K562 (cell line): ENCODE results near the gene KIFC3. TPM values are rescaled to one million over a fixed set of nuclear protein-coding genes. Genes with fewer than 3 reads are reported as not detected.
A peak's percentile ranks its signal among the peaks of the same experiment; 100 is the strongest.

Experiments used
- HMG20B ChIP-seq: fragments of 250-450 bp; sonication (Bioruptor Pico); IDR thresholded peaks from 2 replicates; pipeline ENCODE4 v1.5.0; 2021; ENCODE audit warnings: mild to moderate bottlenecking
- JUN ChIP-seq, 2 experiments: sonication (generic) in 1 of 2; formaldehyde crosslinking in 1 of 2; IDR thresholded peaks; 2 replicates each; pipeline versions ENCODE4 v1.6.1 to v1.8.0; 2012 to 2022; ENCODE audit warnings: borderline replicate concordance in 2 of 2, mild to moderate bottlenecking in 2 of 2, improper control_type of control experiment in 1 of 2, low read depth in 1 of 2, low read length in 1 of 2, missing genetic modification reagents in 1 of 2
- MAZ ChIP-seq, 2 experiments: fragments of 450-650 bp in 1 of 2; sonication (generic) in 1 of 2; formaldehyde crosslinking; IDR thresholded peaks in 1 of 2; conservative IDR thresholded peaks in 1 of 2; 2 replicates each; pipeline versions ENCODE4 v1.4.0 to v1.5.0; 2020; ENCODE audit warnings: mild to moderate bottlenecking in 1 of 2, missing genetic modification reagents in 1 of 2
- MIER1 ChIP-seq: fragments of 450-650 bp; IDR thresholded peaks from 2 replicates; pipeline ENCODE4 v1.6.1; 2016; ENCODE audit warnings: antibody characterized with exemption, mild to moderate bottlenecking, low read depth
- NFIX ChIP-seq: fragments of 250-450 bp; sonication (Bioruptor Pico); IDR thresholded peaks from 2 replicates; pipeline ENCODE4 v1.4.0; 2020; ENCODE audit warnings: low read depth, mild to moderate bottlenecking, moderate library complexity
- PHF20 ChIP-seq: fragments of 450-650 bp; IDR thresholded peaks from 2 replicates; pipeline ENCODE4 v1.6.1; 2018; ENCODE audit not compliant: partially characterized antibody
- PML ChIP-seq: IDR thresholded peaks from 2 replicates; pipeline ENCODE4 v1.6.1; 2012; ENCODE audit warnings: low read length, inconsistent platforms
- SMARCA4 ChIP-seq: fragments of 450-650 bp; IDR thresholded peaks from 2 replicates; pipeline ENCODE4 v1.6.1; 2016
- TAL1 ChIP-seq: fragments of 450-650 bp; IDR thresholded peaks from 2 replicates; pipeline ENCODE4 v1.6.1; 2016; ENCODE audit warnings: mild to moderate bottlenecking
- ZNF174 ChIP-seq: fragments of 250-450 bp; sonication (Bioruptor Pico); IDR thresholded peaks from 2 replicates; pipeline ENCODE4 v1.4.0; 2020; ENCODE audit warnings: mild to moderate bottlenecking
- ZNF232 ChIP-seq: sonication (generic); formaldehyde crosslinking; IDR thresholded peaks from 2 replicates; pipeline ENCODE4 v1.8.0; 2022; ENCODE audit warnings: mild to moderate bottlenecking, missing genetic modification reagents
- polyA plus RNA-seq, 8 experiments: library from polyadenylated mRNA; depleted of rRNA in 4 of 8; stranded (reverse) in 5 of 8; unstranded in 3 of 8; fragments of >200 nt; fragmentation: Nextera tagmentation in 2 of 8; fragmentation: Illumina TruSeq in 1 of 8; extraction: Ambion mirVana in 2 of 8; extraction: Trizol in 1 of 8; gene quantifications; 2 replicates each; pipeline versions ENCODE4 v1.2.1 to v1.2.3, GENCODE V29; 2011 to 2014; ENCODE audit warnings: inconsistent platforms in 1 of 8, missing spikeins in 1 of 8
- total RNA-seq, 7 experiments: library from RNA; depleted of rRNA in 6 of 7; stranded (reverse); fragments of >200 nt in 6 of 7; fragmentation: Illumina TruSeq in 2 of 7; extraction: Trizol in 2 of 7; gene quantifications; 2 replicates each; pipeline versions ENCODE4 v1.2.1 to v1.2.3, GENCODE V29; 2011 to 2021; ENCODE audit warnings: low replicate concordance in 1 of 7
- TF ChIP-seq, protein P1 (sequence below), 2 experiments: fragments of 450-650 bp; conservative IDR thresholded peaks; 2 replicates each; pipeline ENCODE4 v1.6.1; 2017; ENCODE audit warnings: mild to moderate bottlenecking in 2 of 2, moderate library complexity in 2 of 2
- TF ChIP-seq, protein P2 (sequence below): conservative IDR thresholded peaks from 2 replicates; pipeline ENCODE4 v1.6.1; 2011; ENCODE audit warnings: low read depth, mild to moderate bottlenecking, low read length; ENCODE audit not compliant: control insufficient read depth
- TF ChIP-seq, protein P3 (sequence below), 2 experiments: fragments of 450-650 bp in 1 of 2; sonication (generic) in 1 of 2; formaldehyde crosslinking in 1 of 2; IDR thresholded peaks in 1 of 2; conservative IDR thresholded peaks in 1 of 2; 2 replicates each; pipeline versions ENCODE4 v1.6.1 to v1.8.1; 2016 to 2023; ENCODE audit warnings: mild to moderate bottlenecking in 2 of 2, moderate library complexity in 2 of 2, inconsistent platforms in 1 of 2, missing genetic modification reagents in 1 of 2
- TF ChIP-seq, protein P4 (sequence below), 2 experiments: IDR thresholded peaks in 1 of 2; conservative IDR thresholded peaks in 1 of 2; 2 replicates each; pipeline ENCODE4 v1.6.1; 2016; ENCODE audit warnings: low read depth in 2 of 2, mild to moderate bottlenecking in 1 of 2, missing compliant biosample characterization in 1 of 2, missing genetic modification characterization in 1 of 2, moderate library complexity in 1 of 2
- TF ChIP-seq, protein P5 (sequence below): sonication (generic); formaldehyde crosslinking; IDR thresholded peaks from 2 replicates; pipeline ENCODE4 v1.8.0; 2022; ENCODE audit warnings: mild to moderate bottlenecking, missing genetic modification reagents, borderline replicate concordance

Gene KIFC3
- total and polyA plus RNA-seq, 9 of the 15 experiments (the other 6 are each of a cell fraction or from before 2014, with no cell fraction given), result 0.23 to 105 (median 26.2) TPM

DNA sequence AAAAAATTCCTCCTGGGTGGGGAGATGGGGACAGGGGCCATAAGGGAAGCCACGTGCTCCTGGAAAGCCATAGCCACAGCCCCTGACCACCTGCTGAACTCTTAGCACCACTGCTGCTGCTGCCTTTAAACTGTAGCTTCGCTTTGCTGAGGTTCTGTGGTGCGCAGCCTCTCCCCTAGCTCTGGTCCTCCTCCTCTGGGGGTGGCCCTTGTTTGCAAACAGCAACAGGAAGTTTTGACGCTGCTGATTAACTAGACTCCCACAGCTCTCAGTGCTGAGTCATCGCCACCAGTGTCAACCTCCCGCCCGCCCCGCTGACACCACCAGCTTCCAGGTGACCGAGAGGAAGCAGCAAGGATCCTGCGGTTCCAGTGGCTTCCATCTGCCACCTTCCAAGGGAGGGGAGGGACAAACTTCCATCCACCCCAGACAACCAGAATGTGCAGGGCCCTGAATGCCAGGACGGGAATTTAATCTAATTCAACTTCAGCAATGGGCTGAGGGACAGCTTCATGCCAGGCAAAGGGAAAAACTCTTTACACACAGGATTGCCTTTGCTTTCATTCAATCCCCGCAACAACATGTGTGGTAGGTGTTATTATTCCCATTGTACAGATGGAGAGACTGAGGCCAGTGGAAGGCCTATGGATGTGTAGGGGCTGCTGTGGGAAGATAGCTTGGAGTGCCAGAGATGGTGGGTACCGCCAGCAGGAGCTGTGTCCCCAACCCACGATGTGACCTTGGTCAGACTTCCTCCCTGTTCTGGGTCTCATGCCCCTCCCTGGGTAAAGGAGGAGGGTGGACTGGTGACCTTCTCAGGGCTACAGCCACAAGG, 8.1 kb upstream of the KIFC3 start (continued):
- TF ChIP-seq, protein P1, sequence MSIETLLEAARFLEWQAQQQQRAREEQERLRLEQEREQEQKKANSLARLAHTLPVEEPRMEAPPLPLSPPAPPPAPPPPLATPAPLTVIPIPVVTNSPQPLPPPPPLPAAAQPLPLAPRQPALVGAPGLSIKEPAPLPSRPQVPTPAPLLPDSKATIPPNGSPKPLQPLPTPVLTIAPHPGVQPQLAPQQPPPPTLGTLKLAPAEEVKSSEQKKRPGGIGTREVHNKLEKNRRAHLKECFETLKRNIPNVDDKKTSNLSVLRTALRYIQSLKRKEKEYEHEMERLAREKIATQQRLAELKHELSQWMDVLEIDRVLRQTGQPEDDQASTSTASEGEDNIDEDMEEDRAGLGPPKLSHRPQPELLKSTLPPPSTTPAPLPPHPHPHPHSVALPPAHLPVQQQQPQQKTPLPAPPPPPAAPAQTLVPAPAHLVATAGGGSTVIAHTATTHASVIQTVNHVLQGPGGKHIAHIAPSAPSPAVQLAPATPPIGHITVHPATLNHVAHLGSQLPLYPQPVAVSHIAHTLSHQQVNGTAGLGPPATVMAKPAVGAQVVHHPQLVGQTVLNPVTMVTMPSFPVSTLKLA (conservative IDR thresholded peaks at IDR 0.05), result peak; percentile 60 to 81; a peak in 3 of 4 replicates
- TF ChIP-seq NFIX (CRISPR knock-in tag), result no peak
- TF ChIP-seq JUN (IDR thresholded peaks at IDR 0.05; ENCODE audit: borderline replicate concordance, low read depth, low read length), result peak; percentile 93
- peak; percentile 83; the same call in 1 of the 2 replicates for TF ChIP-seq JUN (CRISPR knock-in tag; IDR thresholded peaks at IDR 0.05; ENCODE audit: borderline replicate concordance)
- TF ChIP-seq, protein P2, sequence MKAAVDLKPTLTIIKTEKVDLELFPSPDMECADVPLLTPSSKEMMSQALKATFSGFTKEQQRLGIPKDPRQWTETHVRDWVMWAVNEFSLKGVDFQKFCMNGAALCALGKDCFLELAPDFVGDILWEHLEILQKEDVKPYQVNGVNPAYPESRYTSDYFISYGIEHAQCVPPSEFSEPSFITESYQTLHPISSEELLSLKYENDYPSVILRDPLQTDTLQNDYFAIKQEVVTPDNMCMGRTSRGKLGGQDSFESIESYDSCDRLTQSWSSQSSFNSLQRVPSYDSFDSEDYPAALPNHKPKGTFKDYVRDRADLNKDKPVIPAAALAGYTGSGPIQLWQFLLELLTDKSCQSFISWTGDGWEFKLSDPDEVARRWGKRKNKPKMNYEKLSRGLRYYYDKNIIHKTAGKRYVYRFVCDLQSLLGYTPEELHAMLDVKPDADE, result peak; percentile 60; the same call in 1 of the 2 replicates
- peak; percentile 92 for TF ChIP-seq SMARCA4
- TF ChIP-seq ZNF174, result no peak
- 0 out of 2 replicates have a peak, but pooled peaks have one; percentile 17 for TF ChIP-seq PML
- no peak for TF ChIP-seq HMG20B (CRISPR knock-in tag)
- TF ChIP-seq MAZ (CRISPR knock-in tag; conservative IDR thresholded peaks at IDR 0.05 in 1 of 2, IDR thresholded peaks at IDR 0.05 in 1 of 2), result peak; percentile 78 to 83
- TF ChIP-seq, protein P3, sequence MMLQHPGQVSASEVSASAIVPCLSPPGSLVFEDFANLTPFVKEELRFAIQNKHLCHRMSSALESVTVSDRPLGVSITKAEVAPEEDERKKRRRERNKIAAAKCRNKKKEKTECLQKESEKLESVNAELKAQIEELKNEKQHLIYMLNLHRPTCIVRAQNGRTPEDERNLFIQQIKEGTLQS (IDR thresholded peaks at IDR 0.05), result peak; percentile 96
- TF ChIP-seq, protein P3 (CRISPR knock-in tag; conservative IDR thresholded peaks at IDR 0.05), result no peak; the same call in 1 of the 2 replicates
- peak; percentile 63; the same call in 1 of the 2 replicates for TF ChIP-seq MIER1
- TF ChIP-seq, protein P4, sequence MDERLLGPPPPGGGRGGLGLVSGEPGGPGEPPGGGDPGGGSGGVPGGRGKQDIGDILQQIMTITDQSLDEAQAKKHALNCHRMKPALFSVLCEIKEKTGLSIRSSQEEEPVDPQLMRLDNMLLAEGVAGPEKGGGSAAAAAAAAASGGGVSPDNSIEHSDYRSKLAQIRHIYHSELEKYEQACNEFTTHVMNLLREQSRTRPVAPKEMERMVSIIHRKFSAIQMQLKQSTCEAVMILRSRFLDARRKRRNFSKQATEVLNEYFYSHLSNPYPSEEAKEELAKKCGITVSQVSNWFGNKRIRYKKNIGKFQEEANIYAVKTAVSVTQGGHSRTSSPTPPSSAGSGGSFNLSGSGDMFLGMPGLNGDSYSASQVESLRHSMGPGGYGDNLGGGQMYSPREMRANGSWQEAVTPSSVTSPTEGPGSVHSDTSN (CRISPR knock-in tag; IDR thresholded peaks at IDR 0.05; ENCODE audit: low read depth), result no peak
- TF ChIP-seq, protein P4 (tag; conservative IDR thresholded peaks at IDR 0.05; ENCODE audit: low read depth), result peak; percentile 53
- TF ChIP-seq PHF20, result peak; percentile 45
- TF ChIP-seq TAL1, result peak; percentile 40
- TF ChIP-seq ZNF232 (CRISPR knock-in tag), result no peak
- TF ChIP-seq, protein P5, sequence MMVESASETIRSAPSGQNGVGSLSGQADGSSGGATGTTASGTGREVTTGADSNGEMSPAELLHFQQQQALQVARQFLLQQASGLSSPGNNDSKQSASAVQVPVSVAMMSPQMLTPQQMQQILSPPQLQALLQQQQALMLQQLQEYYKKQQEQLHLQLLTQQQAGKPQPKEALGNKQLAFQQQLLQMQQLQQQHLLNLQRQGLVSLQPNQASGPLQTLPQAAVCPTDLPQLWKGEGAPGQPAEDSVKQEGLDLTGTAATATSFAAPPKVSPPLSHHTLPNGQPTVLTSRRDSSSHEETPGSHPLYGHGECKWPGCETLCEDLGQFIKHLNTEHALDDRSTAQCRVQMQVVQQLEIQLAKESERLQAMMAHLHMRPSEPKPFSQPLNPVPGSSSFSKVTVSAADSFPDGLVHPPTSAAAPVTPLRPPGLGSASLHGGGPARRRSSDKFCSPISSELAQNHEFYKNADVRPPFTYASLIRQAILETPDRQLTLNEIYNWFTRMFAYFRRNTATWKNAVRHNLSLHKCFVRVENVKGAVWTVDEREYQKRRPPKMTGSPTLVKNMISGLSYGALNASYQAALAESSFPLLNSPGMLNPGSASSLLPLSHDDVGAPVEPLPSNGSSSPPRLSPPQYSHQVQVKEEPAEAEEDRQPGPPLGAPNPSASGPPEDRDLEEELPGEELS (CRISPR knock-in tag), result peak; percentile 35; the same call in 1 of the 2 replicates
